IMR-90 (cell line): ENCODE data around the gene MFRP. TPM values are rescaled to one million over a fixed set of nuclear protein-coding genes. Genes with fewer than 3 reads are reported as not detected.

Experiments
- ATAC-seq: fragments of 200-7000 bp; cut with Tn5 transposase; 2 replicates; pipeline ENCODE4 v1.9.1; 2020; ENCODE audit warnings: low read depth, mild to moderate bottlenecking, moderate library complexity
- BruUV-seq: library from RNA; stranded (reverse); fragments of 400-500 nt; replicated peaks from 2 replicates; lab custom pipeline; 2021; lab: Mats Ljungman, UMichigan
- CTCF ChIA-PET: fragments of 300-600 bp; formaldehyde crosslinking; extraction: SDS; loops from one replicate; lab custom pipeline; 2021; ENCODE audit warnings: antibody characterized with exemption; lab: Yijun Ruan, JAX
- POLR2A ChIA-PET: fragments of 300-600 bp; sonication (Branson Sonifier 250); formaldehyde crosslinking; loops from one replicate; lab custom pipeline; 2022; ENCODE audit warnings: antibody characterized with exemption; ENCODE audit not compliant: unreplicated experiment; lab: Charles Lee
- DNase-seq: peaks from one replicate; pipeline ENCODE4 v3.0.0; 2013
- H2AFZ ChIP-seq: replicated peaks from 2 replicates; pipeline ENCODE3; 2013; ENCODE audit warnings: low read length, mild to moderate bottlenecking; ENCODE audit not compliant: poor library complexity
- H2AK5ac ChIP-seq: 2 replicates; pipeline ENCODE4 v1.6.1; 2013; ENCODE audit warnings: low read depth, low read length, inconsistent platforms
- H2AK9ac ChIP-seq: replicated peaks from 2 replicates; pipeline ENCODE3; 2013; ENCODE audit warnings: mild to moderate bottlenecking, low read depth, low read length, moderate library complexity; ENCODE audit not compliant: poor library complexity
- H2BK120ac ChIP-seq: 2 replicates; pipeline ENCODE4 v1.6.1; 2013; ENCODE audit warnings: low read depth, low read length, inconsistent platforms
- H2BK15ac ChIP-seq: 3 replicates; pipeline ENCODE4 v1.6.1; 2013; ENCODE audit warnings: low read depth, low read length, inconsistent platforms
- H2BK20ac ChIP-seq: 2 replicates; pipeline ENCODE4 v1.6.1; 2013; ENCODE audit warnings: low read depth, mild to moderate bottlenecking, inconsistent platforms, low read length, moderate library complexity
- H2BK5ac ChIP-seq: 2 replicates; pipeline ENCODE4 v1.6.1; 2013; ENCODE audit warnings: mild to moderate bottlenecking, low read depth, low read length, inconsistent platforms; ENCODE audit not compliant: poor library complexity, severe bottlenecking
- H3K14ac ChIP-seq: replicated peaks from 2 replicates; pipeline ENCODE4 v1.6.1; 2013; ENCODE audit warnings: low read depth, low read length, inconsistent platforms
- H3K18ac ChIP-seq: 2 replicates; pipeline ENCODE4 v1.6.1; 2013; ENCODE audit warnings: low read depth, low read length, control low read depth
- H3K23ac ChIP-seq: 2 replicates; pipeline ENCODE4 v1.6.1; 2013; ENCODE audit warnings: low read depth, low read length, inconsistent platforms
- H3K27ac ChIP-seq: 2 replicates; pipeline ENCODE4 v1.5.1; 2013; ENCODE audit warnings: mild to moderate bottlenecking, control low read depth, low read length; ENCODE audit not compliant: insufficient read depth
- H3K27me3 ChIP-seq: 2 replicates; pipeline ENCODE4 v1.6.1; 2013; ENCODE audit warnings: low read length; ENCODE audit not compliant: control insufficient read depth, insufficient read depth
- H3K36me3 ChIP-seq: 2 replicates; pipeline ENCODE4 v1.6.1; 2013; ENCODE audit warnings: low read length, mixed read lengths; ENCODE audit not compliant: control insufficient read depth, insufficient read depth
- H3K4ac ChIP-seq: 2 replicates; pipeline ENCODE4 v1.6.1; 2013; ENCODE audit warnings: low read depth, low read length, inconsistent platforms
- H3K4me1 ChIP-seq: 2 replicates; pipeline ENCODE4 v1.6.1; 2013; ENCODE audit warnings: low read length, mixed read lengths; ENCODE audit not compliant: control insufficient read depth, insufficient read depth
- H3K4me2 ChIP-seq: 2 replicates; pipeline ENCODE4 v1.6.1; 2013; ENCODE audit warnings: low read depth, mild to moderate bottlenecking, control low read depth, low read length, moderate library complexity
- H3K4me3 ChIP-seq: 2 replicates; pipeline ENCODE4 v1.5.1; 2013; ENCODE audit warnings: low read depth, mild to moderate bottlenecking, control low read depth, low read length, moderate library complexity; ENCODE audit not compliant: insufficient read depth
- H3K56ac ChIP-seq: 2 replicates; pipeline ENCODE4 v1.6.1; 2013; ENCODE audit warnings: low read length, inconsistent platforms; ENCODE audit not compliant: insufficient read depth; ENCODE audit errors: extremely low read depth
- H3K79me1 ChIP-seq, 2 experiments: 2 replicates each; pipeline ENCODE4 v1.6.1; 2013; ENCODE audit warnings: low read length in 2 of 2, inconsistent platforms in 1 of 2, low read depth in 1 of 2
- H3K9ac ChIP-seq: 2 replicates; pipeline ENCODE4 v1.6.1; 2013; ENCODE audit warnings: low read depth, low read length, control low read depth
- H3K9me1 ChIP-seq: 2 replicates; pipeline ENCODE4 v1.6.1; 2013; ENCODE audit warnings: low read length, inconsistent platforms; ENCODE audit not compliant: insufficient read depth
- H3K9me3 ChIP-seq: 2 replicates; pipeline ENCODE4 v1.6.1; 2013; ENCODE audit warnings: low read length; ENCODE audit not compliant: control insufficient read depth, insufficient read depth
- H4K20me1 ChIP-seq: 2 replicates; pipeline ENCODE4 v1.6.1; 2013; ENCODE audit warnings: low read length, inconsistent platforms; ENCODE audit not compliant: insufficient read depth
- H4K5ac ChIP-seq: 2 replicates; pipeline ENCODE4 v1.6.1; 2013; ENCODE audit warnings: mild to moderate bottlenecking, low read depth, low read length, control low read depth
- H4K8ac ChIP-seq, 2 experiments: 2 replicates each; pipeline ENCODE4 v1.6.1; 2013; ENCODE audit warnings: low read depth in 2 of 2, low read length in 2 of 2, control low read depth in 1 of 2, inconsistent platforms in 1 of 2
- H4K91ac ChIP-seq: 2 replicates; pipeline ENCODE4 v1.6.1; 2013; ENCODE audit warnings: low read depth, low read length, inconsistent platforms; ENCODE audit not compliant: insufficient read depth
- CHD1 ChIP-seq: IDR thresholded peaks from 2 replicates; pipeline ENCODE4 v1.6.1; 2012; ENCODE audit warnings: low read depth, low read length, improper control_type of control experiment
- CTCF ChIP-seq: conservative IDR thresholded peaks from 2 replicates; pipeline ENCODE4 v1.5.1; 2012; ENCODE audit warnings: mild to moderate bottlenecking, low read depth, low read length, improper control_type of control experiment
- MAZ ChIP-seq: IDR thresholded peaks from 2 replicates; pipeline ENCODE4 v1.6.1; 2012; ENCODE audit warnings: low read depth, mild to moderate bottlenecking, low read length, improper control_type of control experiment, moderate library complexity, borderline replicate concordance
- RAD21 ChIP-seq: IDR thresholded peaks from 2 replicates; pipeline ENCODE4 v1.6.1; 2012; ENCODE audit warnings: low read length, improper control_type of control experiment
- RCOR1 ChIP-seq: IDR thresholded peaks from 2 replicates; pipeline ENCODE4 v1.6.1; 2012; ENCODE audit warnings: mild to moderate bottlenecking, low read length, improper control_type of control experiment; ENCODE audit not compliant: insufficient replicate concordance
- SMC3 ChIP-seq: fragments of 150-350 bp; IDR thresholded peaks from 2 replicates; pipeline ENCODE4 v1.6.1; 2016; ENCODE audit warnings: low read depth, mild to moderate bottlenecking, antibody characterized with exemption, low read length, moderate library complexity
- WGBS, 2 experiments: methylation state at CpG; one replicate each; pipeline versions ENCODE4 v1.1.5 to v1.1.7; 2013; ENCODE audit warnings: missing lambda C conversion rate in 2 of 2; ENCODE audit not compliant: insufficient read length in 1 of 2; ENCODE audit errors: extremely low coverage in 2 of 2; 5-methylcytosine and 5-hydroxymethylcytosine counted together
- dilution Hi-C: fragments of 300-500 bp; cut with HindIII; formaldehyde crosslinking; loops from one replicate; pipeline ENCODE4 v1.14.3; 2018; ENCODE audit warnings: low sequenced_read_pairs; ENCODE audit not compliant: unreplicated experiment
- in situ Hi-C: fragments of 300-500 bp; cut with MboI; formaldehyde crosslinking; loops from 3 replicates; pipeline ENCODE4 v1.14.3; 2019; ENCODE audit warnings: low sequenced_read_pairs, inconsistent platforms, mixed read lengths
- intact Hi-C: fragments of 100-400 bp; cut with micrococcal nuclease; formaldehyde crosslinking; loops from 2 replicates; pipeline ENCODE4 v1.10.0; 2022
- polyA plus RNA-seq, 3 experiments: library from polyadenylated mRNA; depleted of rRNA; stranded (reverse); fragments of >200 nt; gene quantifications; 2 replicates each; pipeline ENCODE4 v1.2.3, GENCODE V29; 2012; ENCODE audit warnings: low replicate concordance in 1 of 3
- total RNA-seq: library from RNA; depleted of rRNA; stranded (reverse); fragments of >200 nt; gene quantifications from 2 replicates; pipeline ENCODE4 v1.2.3, GENCODE V29; 2012

The MFRP gene
- total and polyA plus RNA-seq, 2 of the 4 experiments (the other 2 are of a cell fraction): not detected

GRCh38 chr11:119338318-119338890 lies 8.1 kb downstream of the MFRP start:
- ATAC-seq (peak; percentile 57), DNase-seq (no peak)
- Histone ChIP-seq H4K5ac (no peak overlapping the region), H2BK120ac (peak overlapping the region; percentile 81), H3K4me2 (peak overlapping the region; percentile 56), H4K20me1 (peaks cover 5% of the 10 kb centered on the region; the same call in 1 of the 2 replicates), H3K36me3 (peaks cover 2% of the 10 kb centered on the region; the same call in 1 of the 2 replicates), H3K14ac (peak overlapping the region; percentile 74), H3K23ac (peak overlapping the region; percentile 93), H2AK5ac (peak overlapping the region; percentile 62; the same call in 1 of the 2 replicates), H3K4me1 (peaks cover 26% of the 10 kb centered on the region), H3K79me1 (peaks cover 17 to 42% of the 10 kb centered on the region in 2 experiments; a peak in 3 of 4 replicates), H3K18ac (no peak overlapping the region), H3K9me1 (peaks cover 10% of the 10 kb centered on the region), H4K91ac (peak overlapping the region; percentile 95), H2AFZ (peak overlapping the region; percentile 92), H2BK20ac (peak overlapping the region; percentile 36; the same call in 1 of the 2 replicates), H4K8ac (peak overlapping the region in 1 of 2 experiments; percentile 95; a peak in 2 of 4 replicates), H3K4ac (peak overlapping the region; percentile 84), H3K56ac (peak overlapping the region; percentile 62), H2BK15ac (peak overlapping the region; percentile 47; the same call in 2 of the 3 replicates), H3K9ac (peak overlapping the region; percentile 54), H3K27me3 (no peaks in the 10 kb centered on the region), H3K27ac (peak overlapping the region; percentile 96), H3K4me3 (peak overlapping the region; percentile 2; the same call in 1 of the 2 replicates), H2AK9ac (peak overlapping the region; percentile 84), H2BK5ac (peak overlapping the region; percentile 93), H3K9me3 (no peaks in the 10 kb centered on the region)
- dilution Hi-C loops: no loop called here
- no peak for TF ChIP-seq RCOR1
- TF ChIP-seq MAZ: peak; percentile 87; the same call in 1 of the 2 replicates
- no peak for TF ChIP-seq CHD1
- TF ChIP-seq CTCF: peak; percentile 95
- TF ChIP-seq SMC3: peak; percentile 62
- TF ChIP-seq RAD21: peak; percentile 82
- CTCF ChIA-PET: interaction anchor here (0.7 to 2.0 kb wide), 22 partner anchors 13 to 271 kb away, joined by 3 to 20 read pairs (median 4); partner anchors contain the start of genes DPAGT1, MCAM and VPS11
- WGBS, 2 experiments: 0% methylated on average over 3 of the region's 17 CpGs; no CpG with 5 or more reads in 1 of the 2 experiments
- in situ Hi-C loops: no loop called here
- POLR2A ChIA-PET: interaction anchor here (0.6 to 1.9 kb wide), 8 partner anchors 14 to 875 kb away, joined by 3 to 8 read pairs (median 5); partner anchors contain the start of genes CBL, DPAGT1 and MCAM
- no TSS peak for BruUV-seq
- intact Hi-C loops: loop anchor here (1.0 to 5.0 kb wide), 8 partner anchors 18 to 243 kb away; partner anchors contain the start of genes ABCG4 and CBL
